PC-9 (cell line): ENCODE data around the gene FAM53C.

ENCODE experiments used
- CTCF ChIP-seq: fragments of 200-600 bp; sonication (generic); conservative IDR thresholded peaks from 2 replicates; pipeline ENCODE4 v1.6.1; 2017; ENCODE audit warnings: mixed run types, antibody characterized with exemption, mild to moderate bottlenecking, moderate library complexity
- EZH2 ChIP-seq: fragments of 200-600 bp; sonication (generic); IDR thresholded peaks from 2 replicates; pipeline ENCODE4 v1.8.0; 2017; ENCODE audit warnings: antibody characterized with exemption, low read depth

- TF ChIP-seq CTCF (no peak), EZH2 (no peak)
Observed at GRCh38 chr5:138346889-138347288, 8.8 kb downstream of the FAM53C start.
